GM19193 (cell line): ENCODE data around the gene TNFAIP8L1.

Source experiments
- POLR2A ChIP-seq: IDR thresholded peaks from 4 replicates; pipeline ENCODE4 v1.6.1; 2011; ENCODE audit not compliant: insufficient read depth, insufficient read length; ENCODE audit errors: extremely low read depth

Gene TNFAIP8L1

GRCh38 chr19:4694211-4694987 is 55.1 kb downstream of the TNFAIP8L1 start:
- TF ChIP-seq POLR2A = no peak

- TF ChIP-seq POLR2A = no peak
These were observed 56.0 kb downstream of the TNFAIP8L1 start for GRCh38 chr19:4695224-4695731.

- no peak for TF ChIP-seq POLR2A
These were observed 58.0 kb downstream of the TNFAIP8L1 start for GRCh38 chr19:4697304-4697703.

- no peak for TF ChIP-seq POLR2A
These were observed 60.7 kb downstream of the TNFAIP8L1 start for GRCh38 chr19:4699826-4700692.

- no peak for TF ChIP-seq POLR2A
These were observed 61.3 kb downstream of the TNFAIP8L1 start for GRCh38 chr19:4700693-4700970.

GRCh38 chr19:4701557-4701956 is 62.2 kb downstream of the TNFAIP8L1 start:
- no peak for TF ChIP-seq POLR2A

- no peak for TF ChIP-seq POLR2A
These were observed 63.4 kb downstream of the TNFAIP8L1 start for GRCh38 chr19:4702764-4703163.

GRCh38 chr19:4703671-4704316 is 64.5 kb downstream of the TNFAIP8L1 start:
- TF ChIP-seq POLR2A = no peak

GRCh38 chr19:4704317-4704673 is 65.0 kb downstream of the TNFAIP8L1 start:
- no peak for TF ChIP-seq POLR2A
